ENCODE results near the gene C1QTNF12.

Gene C1QTNF12

GRCh38 chr1:1233567-1233892, 13.0 kb downstream of the C1QTNF12 start:
- H3K4me3 ChIP-seq (ENCODE audit: insufficient read depth, low read length, poor library complexity, severe bottlenecking) = no peak overlapping the region
- no peak overlapping the region for H3K27ac ChIP-seq (ENCODE audit: low read depth, low read length)
- H3K4me2 ChIP-seq (ENCODE audit: low read depth, low read length, poor library complexity, severe bottlenecking) = no peak overlapping the region
- H3K9me3 ChIP-seq (ENCODE audit: insufficient read depth, low read length) = no peaks in the 10 kb centered on the region
- H2AFZ ChIP-seq (ENCODE audit: low read depth, low read length, severe bottlenecking) = no peak overlapping the region
- no peaks in the 10 kb centered on the region for H3K9me2 ChIP-seq (replicated peaks; ENCODE audit: insufficient read depth, low read length)
- no peaks in the 10 kb centered on the region for H3F3A ChIP-seq (ENCODE audit: insufficient read depth)
- H4K20me1 ChIP-seq (ENCODE audit: low read depth, low read length) = no peaks in the 10 kb centered on the region
- H3K9ac ChIP-seq (ENCODE audit: low read length) = no peak overlapping the region
- no peaks in the 10 kb centered on the region for H3K27me3 ChIP-seq (ENCODE audit: low read length)
- H3K79me2 ChIP-seq (ENCODE audit: insufficient read depth, low read length) = peaks cover 30% of the 10 kb centered on the region
- H3K36me3 ChIP-seq (ENCODE audit: low read length) = no peaks in the 10 kb centered on the region
- TF ChIP-seq CTCF (IDR thresholded peaks at IDR 0.05; ENCODE audit: insufficient read depth, low read length, poor library complexity, severe bottlenecking) = no peak
- no peak for TF ChIP-seq EZH2phosphoT487 (conservative IDR thresholded peaks at IDR 0.05; ENCODE audit: low read length)

- Histone ChIP-seq H4K20me1 (ENCODE audit: low read depth, low read length) (no peaks in the 10 kb centered on the region), H2AFZ (ENCODE audit: low read depth, low read length, severe bottlenecking) (no peak overlapping the region), H3K4me3 (ENCODE audit: insufficient read depth, low read length, poor library complexity, severe bottlenecking) (no peak overlapping the region), H3K9me2 (replicated peaks; ENCODE audit: insufficient read depth, low read length) (no peaks in the 10 kb centered on the region), H3K9ac (ENCODE audit: low read length) (no peak overlapping the region), H3K9me3 (ENCODE audit: insufficient read depth, low read length) (no peaks in the 10 kb centered on the region), H3K79me2 (ENCODE audit: insufficient read depth, low read length) (peaks cover 33% of the 10 kb centered on the region), H3K27me3 (ENCODE audit: low read length) (no peaks in the 10 kb centered on the region), H3K4me2 (ENCODE audit: low read depth, low read length, poor library complexity, severe bottlenecking) (peak overlapping the region; percentile 35), H3K36me3 (ENCODE audit: low read length) (no peaks in the 10 kb centered on the region), H3K27ac (ENCODE audit: low read depth, low read length) (no peak overlapping the region), H3F3A (ENCODE audit: insufficient read depth) (no peaks in the 10 kb centered on the region)
- TF ChIP-seq EZH2phosphoT487 (conservative IDR thresholded peaks at IDR 0.05; ENCODE audit: low read length) = no peak
- TF ChIP-seq CTCF (IDR thresholded peaks at IDR 0.05; ENCODE audit: insufficient read depth, low read length, poor library complexity, severe bottlenecking) = no peak
Observed at GRCh38 chr1:1232796-1233566, 13.5 kb downstream of the C1QTNF12 start.

- Histone ChIP-seq H3K27me3 (ENCODE audit: low read length) (no peaks in the 10 kb centered on the region), H3K27ac (ENCODE audit: low read depth, low read length) (peak within 1 kb of the TSS; percentile 53), H3K9me3 (ENCODE audit: insufficient read depth, low read length) (no peaks in the 10 kb centered on the region), H3K9me2 (replicated peaks; ENCODE audit: insufficient read depth, low read length) (no peaks in the 10 kb centered on the region), H4K20me1 (ENCODE audit: low read depth, low read length) (no peaks in the 10 kb centered on the region), H2AFZ (ENCODE audit: low read depth, low read length, severe bottlenecking) (peak within 1 kb of the TSS; percentile 62), H3K4me3 (ENCODE audit: insufficient read depth, low read length, poor library complexity, severe bottlenecking) (peak within 1 kb of the TSS; percentile 77), H3K9ac (ENCODE audit: low read length) (peak within 1 kb of the TSS; percentile 87), H3F3A (ENCODE audit: insufficient read depth) (no peaks in the 10 kb centered on the region), H3K36me3 (ENCODE audit: low read length) (no peaks in the 10 kb centered on the region), H3K4me2 (ENCODE audit: low read depth, low read length, poor library complexity, severe bottlenecking) (peak within 1 kb of the TSS; percentile 90), H3K79me2 (ENCODE audit: insufficient read depth, low read length) (peaks cover 35% of the 10 kb centered on the region)
- TF ChIP-seq EZH2phosphoT487 (conservative IDR thresholded peaks at IDR 0.05; ENCODE audit: low read length) (no peak), CTCF (IDR thresholded peaks at IDR 0.05; ENCODE audit: insufficient read depth, low read length, poor library complexity, severe bottlenecking) (no peak)
Observed at GRCh38 chr1:1232208-1232795, 14.2 kb downstream of the C1QTNF12 start, which contains the start of gene B3GALT6. TSS of gene B3GALT6 (plus strand) at chr1:1232237. CDS start at chr1:1232279, 42 bp downstream.
